GM19455 (cell line): ENCODE results near the gene ARG1.
"Not testable (repeated sequence)": the region's sequence is repeated elsewhere in the genome, so short reads cannot be mapped to it uniquely, and the experiment has no call there.

Experiments used
- ATAC-seq: cut with Tn5 transposase; IDR thresholded peaks from one replicate; pipeline ENCODE4 v1.9.1; 2021; ENCODE audit not compliant: unreplicated experiment

Gene ARG1

DNA sequence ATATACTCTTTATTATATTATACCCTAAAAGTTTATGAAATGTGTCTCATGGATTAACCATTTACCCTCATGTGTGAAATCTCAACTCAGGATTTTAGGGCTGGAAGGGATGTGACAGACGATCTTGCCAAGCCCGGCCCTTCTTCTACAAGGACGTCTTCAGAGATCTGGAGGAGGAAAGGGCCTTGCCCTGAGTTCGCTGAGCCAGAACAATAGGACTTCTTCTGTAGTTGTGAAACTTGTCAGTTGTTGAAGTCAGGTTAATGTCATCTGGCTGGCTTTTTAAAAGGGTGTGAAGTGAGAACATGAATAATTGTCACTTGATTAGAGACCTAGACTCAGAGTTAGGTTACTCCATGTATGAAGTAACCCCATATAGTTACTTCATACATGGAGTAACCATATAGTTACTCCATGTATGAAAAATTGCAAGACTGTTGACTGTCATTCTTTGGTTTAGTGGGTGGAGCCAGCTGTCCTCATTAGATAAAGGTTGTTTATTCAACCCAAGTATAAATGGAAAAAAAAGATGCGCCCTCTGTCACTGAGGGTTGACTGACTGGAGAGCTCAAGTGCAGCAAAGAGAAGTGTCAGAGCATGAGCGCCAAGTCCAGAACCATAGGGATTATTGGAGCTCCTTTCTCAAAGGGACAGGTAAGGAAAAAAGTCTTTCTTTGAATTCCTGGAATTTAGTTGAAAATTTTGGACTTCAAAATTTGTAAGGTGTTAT is at the start of gene ARG1:
Gene ARG1 (plus strand): TSS at position 541 of the 730 bp plus-strand sequence. CDS start 57 bp downstream, at position 598.
- ATAC-seq, result no peak

DNA sequence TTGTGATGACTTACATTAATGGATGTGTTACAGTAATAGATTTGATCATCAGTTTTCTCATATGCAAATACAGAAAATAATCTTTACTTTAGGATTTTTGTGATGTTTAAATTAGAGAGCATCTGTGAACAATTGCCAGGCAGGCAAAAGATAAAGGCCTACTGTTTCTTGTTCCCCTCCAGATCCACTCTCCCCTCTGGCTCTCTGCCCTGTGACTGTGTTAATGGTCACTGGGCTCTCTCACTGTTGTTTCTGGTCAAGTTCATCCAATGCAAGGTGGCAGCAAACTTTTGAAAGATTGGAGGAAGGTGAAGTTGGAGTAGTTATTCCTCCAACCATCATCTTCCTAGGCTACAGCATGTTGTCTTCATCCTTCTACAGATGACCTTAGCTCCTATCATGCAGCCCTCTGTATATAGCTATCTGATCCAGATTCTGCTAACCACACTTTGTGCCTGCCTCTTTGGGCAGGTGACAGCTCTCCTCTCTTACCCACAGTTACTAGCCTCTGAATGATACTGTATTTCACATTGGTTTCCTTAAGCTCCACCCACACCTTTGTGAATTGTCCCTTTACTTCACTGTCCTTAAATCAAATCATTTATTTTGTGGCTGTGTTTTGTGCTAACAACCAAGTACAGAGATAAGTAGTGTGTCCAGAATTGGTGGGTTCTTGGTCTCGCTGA is 48.9 kb upstream of the ARG1 start:
- no peak for ATAC-seq

DNA sequence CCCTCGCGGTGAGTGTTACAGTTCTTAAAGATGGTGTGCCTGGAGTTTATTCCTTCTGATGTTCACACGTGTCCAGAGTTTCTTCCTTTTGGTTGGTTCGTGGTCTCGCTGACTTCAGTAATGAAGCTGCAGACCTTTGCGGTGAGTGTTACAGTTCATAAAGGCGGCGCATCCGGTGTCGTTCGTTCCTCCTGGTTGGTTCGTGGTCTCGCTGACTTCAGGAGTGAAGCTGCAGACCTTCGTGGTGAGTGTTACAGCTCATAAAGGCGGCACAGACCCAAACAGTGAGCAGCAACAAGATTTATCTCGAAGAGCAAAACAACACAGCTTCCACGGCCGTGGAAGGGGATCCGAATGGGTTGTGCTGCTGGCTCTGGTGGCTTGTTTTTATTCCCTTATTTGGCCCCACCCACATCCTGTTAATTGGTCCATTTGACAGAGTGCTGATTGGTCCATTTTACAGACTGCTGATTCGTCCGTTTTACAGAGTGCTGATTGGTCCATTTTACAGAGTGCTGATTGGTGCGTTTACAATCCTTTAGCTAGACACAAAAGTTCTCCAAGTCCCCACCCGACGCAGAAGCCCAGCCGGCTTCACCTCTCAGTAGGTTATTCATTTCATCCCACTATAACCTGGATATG is 48.2 kb upstream of the ARG1 start:
- ATAC-seq, result no peak

DNA sequence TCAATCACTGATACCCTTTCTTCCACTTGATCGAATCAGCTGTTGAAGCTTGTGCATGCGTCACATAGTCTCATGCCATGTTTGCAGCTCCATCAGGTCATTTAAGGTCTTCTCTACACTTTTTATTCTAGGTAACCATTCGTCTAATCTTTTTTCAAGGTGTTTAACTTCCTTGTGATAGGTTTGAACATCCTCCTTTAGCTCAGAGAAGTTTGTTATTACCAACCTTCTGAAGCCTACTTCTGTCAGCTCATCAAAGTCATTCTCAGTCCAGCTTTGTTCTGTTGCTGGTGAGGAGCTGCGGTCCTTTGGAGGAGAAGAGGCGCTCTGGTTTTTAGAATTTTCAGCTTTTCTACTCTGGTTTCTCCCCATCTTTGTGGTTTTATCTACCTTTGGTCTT is 42.1 kb upstream of the ARG1 start:
- not testable (repeated sequence) for ATAC-seq

DNA sequence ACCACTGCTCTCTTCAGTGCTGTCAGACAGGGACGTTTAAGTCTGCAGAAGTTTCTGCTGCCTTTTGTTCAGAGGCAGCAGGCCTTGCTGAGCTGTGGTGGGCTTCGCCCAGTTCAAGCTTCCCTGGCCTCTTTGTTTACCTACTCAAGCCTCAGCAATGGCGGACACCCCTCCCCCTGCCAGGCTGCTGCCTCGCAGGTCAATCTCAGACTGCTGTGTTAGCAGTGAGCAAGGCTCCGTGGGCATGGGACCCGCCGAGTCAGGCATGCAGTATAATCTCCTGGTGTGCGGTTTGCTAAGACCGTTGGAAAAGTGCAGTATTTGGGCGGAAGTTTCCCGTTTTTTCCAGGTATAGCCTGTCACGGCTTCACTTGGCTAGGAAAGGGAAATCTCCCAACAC is 41.3 kb upstream of the ARG1 start:
- not testable (repeated sequence) for ATAC-seq

DNA sequence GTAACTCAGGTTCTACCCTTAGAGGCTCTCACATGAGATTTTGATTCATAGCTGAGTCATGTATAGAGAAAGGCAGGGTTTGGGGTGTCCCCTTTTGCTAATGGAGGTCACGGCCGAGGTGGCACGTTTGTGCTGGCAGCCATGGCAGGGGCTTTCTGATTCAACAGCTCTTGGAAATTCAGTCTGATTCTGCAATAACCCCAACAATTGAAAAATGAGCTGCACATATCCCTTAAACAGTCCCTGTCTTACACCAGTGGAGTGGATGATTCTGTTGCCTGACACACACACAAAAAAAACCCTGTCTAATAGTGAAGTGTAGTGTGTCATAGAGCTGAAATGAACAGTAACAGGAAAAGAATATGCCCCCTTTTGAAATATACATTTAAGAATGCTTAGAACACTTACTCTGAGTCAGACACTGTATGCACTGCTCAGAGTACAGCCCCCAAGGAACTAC is 40.4 kb upstream of the ARG1 start:
- ATAC-seq, result no peak

DNA sequence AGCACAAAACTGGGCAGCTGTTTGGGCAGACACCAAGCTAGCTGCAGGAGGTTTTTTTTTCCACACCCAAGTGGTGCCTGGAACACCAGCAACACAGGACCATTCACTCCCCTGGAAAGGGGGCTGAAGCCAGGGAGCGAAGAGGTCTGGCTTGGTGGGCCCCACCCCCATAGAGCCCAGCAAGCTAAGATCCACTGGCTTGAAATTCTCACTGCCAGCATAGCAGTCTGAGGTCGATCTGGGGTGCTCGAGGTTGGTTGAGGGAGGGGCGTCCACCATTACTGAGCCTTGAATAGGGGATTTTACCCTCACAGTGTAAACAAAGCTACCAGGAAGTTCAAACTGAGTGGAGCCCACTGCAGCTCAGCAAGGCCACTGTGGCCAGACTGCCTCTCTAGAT is 34.4 kb upstream of the ARG1 start:
- not testable (repeated sequence) for ATAC-seq

DNA sequence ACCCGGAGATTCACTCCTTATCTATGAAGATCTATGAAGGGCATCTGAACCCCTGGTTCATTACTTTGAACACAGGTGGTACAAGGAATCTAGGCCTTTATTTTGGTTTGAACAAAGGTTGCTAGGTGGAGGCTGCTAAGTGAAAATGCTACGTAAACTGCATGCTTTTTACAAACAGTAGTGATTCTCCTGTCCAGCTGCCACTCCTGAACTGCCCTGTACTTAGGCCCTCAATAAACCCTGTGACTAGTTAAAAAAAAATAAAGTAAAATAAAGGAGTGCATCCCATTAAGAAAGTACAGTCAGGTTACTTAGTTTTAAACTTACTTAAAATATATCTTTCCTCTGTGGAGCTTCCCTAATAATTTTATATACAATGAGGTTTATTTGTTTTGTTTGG is 27.7 kb upstream of the ARG1 start:
- ATAC-seq, result no peak

DNA sequence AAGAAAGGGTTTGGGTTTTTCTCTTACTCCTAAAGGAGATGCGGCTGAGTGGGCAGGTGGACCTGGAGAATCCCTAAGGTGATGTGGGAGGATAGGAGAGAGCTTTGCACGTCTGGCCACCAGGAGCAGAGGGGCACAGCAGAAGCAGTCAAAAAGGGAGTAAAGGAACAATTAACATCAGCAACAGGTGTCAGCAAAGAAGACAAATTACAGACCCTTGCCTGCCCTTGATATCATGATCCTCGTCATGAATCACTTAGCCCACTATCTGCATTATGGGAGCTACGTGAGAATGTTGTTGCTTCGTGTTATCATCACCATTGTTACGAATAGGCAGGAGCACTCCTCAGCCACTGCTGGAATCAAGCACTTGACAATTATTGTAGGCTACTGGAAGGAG is 25.5 kb upstream of the ARG1 start:
- ATAC-seq, result no peak

DNA sequence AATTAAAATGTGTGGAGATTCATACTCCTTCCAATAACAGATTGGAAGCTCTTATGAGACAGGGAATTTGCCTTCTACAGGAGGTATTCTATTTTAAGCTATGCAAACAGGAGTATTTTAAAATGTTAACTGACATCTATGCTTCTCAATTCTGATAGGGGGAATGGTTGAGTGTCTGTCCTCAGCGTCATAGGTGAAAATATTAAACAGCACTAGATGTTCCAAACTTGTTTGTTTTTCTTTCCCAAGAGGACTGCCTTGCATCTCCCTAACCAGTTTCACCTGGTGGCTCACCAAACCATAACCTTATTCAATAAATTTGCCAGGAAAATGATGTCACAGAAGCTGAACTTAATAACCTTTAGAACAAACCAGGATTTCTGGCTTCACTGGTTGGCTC is 24.6 kb upstream of the ARG1 start:
- ATAC-seq, result no peak

DNA sequence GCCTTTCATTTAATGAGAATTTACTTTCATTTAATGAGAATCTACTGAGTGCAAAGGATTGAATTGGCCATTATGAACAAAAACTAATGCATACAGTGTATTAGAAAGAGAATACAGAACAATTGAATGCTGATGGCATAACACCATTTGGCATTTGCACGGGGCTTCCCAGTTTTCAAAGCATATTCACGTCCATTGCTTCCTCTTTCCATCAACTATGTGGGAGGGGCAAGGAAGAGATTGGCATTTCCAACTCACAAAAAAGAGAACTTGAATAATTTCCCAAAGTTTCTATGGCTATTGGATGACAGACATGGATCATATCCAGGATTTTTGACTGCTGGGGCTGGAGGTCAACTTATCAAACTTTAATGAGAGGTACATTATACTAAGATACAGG is 23.2 kb upstream of the ARG1 start:
- no peak for ATAC-seq

DNA sequence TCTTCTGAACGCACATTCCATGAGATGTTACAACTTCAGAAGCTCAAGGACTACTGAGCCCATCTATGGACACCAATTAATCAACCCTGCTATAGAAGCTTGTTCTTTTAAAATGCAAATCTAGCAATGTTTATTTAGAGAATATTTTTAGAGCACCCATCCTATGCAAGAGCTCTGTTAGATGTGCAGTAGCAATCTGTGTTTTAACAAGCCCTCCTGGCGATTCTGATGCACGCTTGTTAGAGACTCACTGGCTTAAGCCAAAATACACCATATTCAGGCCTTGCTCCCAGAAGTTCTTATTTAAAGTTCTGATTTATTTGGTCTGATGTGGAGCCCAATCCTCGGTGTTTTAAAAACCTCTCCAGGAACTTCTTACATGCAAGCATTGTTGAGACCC is 21.1 kb upstream of the ARG1 start:
- ATAC-seq, result no peak

DNA sequence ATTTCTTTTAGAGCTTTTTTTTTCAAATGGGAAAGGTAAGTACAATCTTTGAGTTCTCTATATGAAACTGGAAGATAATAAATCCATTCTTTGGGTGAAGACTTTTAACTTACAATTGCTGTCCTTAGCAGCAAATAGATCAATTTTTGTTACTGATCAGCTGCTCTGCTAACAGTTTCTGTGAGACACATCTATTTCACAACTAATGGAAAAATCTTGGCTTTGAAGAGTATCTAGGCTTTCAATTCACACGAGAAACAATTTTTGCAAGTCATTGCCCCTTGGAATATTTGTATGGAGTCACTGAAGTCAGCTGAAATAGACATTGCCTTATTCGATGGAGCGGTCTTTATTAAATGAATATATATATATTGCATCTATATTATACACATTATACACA is 20.5 kb upstream of the ARG1 start:
- no peak for ATAC-seq

DNA sequence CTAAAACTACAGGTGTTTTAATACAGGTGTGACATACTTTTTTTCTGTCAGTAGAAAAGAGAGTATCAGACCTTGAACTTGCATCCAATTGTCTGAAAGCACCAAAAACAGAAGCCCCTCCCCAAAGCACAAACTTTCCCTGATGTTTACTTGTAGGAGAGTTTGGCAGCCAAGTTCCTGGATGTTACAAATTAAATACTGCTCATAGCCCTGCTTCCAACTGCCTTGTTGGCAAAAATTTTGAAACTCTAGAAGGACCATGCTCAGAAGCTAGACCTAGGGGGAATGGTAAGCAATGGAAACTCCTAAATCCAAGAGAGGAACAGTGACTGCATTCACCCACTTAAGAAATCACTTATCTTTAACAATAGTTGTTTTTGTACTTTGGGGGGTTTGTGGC is 17.0 kb upstream of the ARG1 start:
- no peak for ATAC-seq

DNA sequence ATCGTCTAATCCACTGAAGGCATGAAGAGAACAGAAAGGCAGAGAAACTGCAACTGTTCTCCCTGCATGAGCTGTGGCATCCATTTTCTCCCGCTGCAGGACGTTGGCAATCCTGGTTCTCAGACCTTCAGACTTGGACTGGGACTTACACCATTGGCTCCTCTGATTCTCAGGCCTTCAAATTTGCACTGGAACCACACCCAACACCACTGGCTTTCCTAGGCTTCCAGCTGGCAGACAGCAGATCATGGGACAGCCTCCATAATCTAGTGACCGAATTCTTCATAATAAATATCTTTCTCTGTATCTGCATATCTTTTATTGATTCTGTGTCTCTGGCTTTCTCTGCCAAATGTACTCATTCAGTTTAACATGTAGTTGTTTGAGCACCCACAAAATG is 14.1 kb upstream of the ARG1 start:
- ATAC-seq, result no peak

DNA sequence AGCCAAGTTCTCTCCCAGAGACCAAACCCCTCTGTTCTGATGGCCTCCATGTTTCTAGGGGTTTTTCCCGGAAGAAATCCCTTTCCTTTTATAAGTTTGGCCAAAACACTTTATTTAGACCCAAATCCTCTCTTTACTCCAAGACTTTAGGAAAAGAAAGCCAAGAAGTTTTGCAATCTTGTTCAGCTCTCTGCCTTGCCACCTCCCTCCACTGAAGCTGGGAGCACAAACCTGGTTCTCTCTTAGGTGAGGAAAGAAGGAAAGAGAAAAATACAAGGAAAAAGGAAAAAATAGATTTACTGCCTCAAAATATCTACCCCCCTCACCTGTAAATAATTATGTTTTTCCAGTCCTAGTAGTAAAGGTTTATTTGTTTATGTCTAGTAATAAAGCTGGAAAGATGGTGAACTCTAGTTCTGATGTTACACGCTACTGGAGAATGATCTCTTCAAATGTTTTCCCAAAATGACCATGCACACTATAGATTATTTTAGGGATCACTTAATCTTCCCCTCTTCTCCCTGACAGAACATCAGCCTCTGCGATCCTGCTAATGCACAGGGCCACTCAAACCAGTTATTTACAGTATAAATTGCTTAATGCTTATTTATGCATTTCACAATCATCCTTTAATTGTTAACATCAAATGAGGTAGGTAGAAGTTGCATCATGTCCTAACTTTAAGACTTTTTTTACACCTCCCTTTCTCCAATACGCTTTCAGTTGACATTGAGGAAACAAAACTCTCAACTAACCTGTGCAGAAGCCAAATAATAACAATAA is 10.9 kb upstream of the ARG1 start:
- ATAC-seq, result no peak

DNA sequence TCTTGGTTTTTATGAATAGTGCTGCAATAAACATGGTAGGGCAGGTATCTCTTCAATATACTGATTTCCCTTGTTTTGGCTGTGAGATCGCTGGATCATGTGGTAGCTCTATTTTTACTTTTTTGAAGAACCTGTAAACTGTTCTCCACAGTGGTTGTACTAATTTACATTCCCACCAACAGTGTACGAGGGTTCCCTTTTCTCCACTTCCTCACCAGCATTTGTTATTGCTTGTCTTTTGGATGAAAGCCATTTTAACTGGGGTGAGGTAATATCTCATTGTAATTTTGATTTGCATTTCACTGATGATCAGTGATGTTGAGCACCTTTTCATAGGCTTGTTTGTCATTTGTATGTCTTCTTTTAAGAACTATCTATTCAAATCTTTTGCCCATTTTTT is 8.0 kb upstream of the ARG1 start:
- no peak for ATAC-seq

DNA sequence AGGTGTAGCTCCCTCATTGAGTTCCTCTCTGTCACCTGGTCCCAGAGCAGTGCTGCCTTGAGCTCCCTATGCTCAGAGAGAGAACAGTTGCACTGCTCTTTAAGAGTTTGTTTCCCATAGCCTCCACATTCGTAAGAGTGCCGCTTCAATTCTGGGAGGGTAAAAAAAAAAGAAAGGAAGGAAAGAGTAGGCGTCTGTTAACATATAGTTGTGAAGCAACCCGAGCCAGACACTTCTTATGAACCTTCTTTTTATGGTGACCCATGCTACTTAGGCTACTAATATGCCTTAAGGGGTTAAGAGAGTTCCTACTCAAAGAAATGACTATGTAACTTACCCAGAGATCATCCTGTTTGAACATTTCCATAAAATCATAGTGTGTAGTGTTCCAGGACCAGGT is 4.3 kb upstream of the ARG1 start:
- no peak for ATAC-seq

DNA sequence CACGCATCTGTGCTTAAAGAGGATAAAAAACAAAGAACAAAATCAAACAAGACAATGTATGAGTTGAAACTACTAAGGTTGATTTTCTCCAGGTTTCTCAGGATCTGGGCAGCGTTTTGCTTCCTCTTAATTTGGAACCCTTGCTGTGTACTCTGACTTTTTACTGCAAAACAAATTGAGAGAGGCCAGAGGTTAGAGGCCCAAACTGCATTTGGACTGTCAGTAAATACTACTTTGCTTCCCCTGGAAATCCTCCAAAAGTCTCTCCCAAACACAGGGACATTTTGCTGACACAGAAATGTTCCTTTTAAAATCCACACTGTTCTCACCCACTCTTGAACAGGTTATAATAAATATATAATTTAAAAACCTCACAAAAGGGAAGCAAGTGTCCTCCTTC is 1.1 kb downstream of the ARG1 start:
- ATAC-seq, result no peak

DNA sequence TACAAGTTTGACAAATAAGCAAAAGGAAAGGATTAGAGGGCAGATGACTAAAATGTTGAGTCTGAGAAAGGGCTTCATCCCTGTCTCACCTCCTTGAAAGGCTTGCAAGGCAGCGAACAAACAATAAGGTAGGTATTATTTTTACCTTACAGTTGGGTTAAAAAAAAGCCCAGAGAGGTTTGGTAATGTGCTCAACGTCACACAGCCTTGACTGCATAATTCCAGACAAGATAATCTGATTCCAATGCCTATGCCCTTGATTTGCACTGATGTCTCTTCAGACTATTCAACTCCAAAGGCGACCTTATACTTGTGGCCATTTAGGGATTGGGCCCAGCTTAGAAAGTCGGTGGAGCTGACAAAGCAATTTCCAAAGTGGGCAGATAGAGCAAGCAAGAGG is 1.7 kb downstream of the ARG1 start:
- ATAC-seq, result no peak

DNA sequence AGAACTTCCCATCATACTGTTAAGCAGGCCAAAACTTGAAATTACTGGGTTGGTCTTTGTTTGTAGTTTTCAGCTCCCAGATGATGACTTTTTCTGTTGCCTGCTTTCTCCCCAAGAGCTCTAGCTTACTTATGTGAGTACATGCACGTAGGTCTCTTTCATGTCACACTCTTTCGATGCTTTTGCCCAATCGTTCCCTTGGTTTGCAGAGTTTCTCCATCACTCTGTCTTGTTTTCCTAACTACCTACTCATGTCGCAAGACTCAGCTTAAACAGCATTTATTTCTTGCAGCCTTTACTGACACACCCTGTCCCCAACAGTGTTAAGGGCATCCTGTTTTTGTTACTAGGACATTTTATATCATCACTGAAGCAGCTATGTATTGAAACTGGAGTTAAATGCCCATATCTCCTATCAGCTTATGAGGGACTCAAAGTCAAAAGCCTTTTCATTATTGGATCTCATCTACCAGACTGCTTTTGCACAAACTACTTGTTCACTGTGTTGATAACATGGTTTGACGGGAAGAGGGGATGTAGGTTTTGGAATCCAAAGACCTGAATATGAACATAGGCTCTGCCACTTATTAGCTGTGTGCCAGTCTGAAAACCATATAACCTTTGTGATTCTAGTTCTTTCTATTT is 2.9 kb downstream of the ARG1 start:
- no peak for ATAC-seq
